ENCODE data around the gene PNN.

The PNN gene

GRCh38 chr14:39168591-39168990 lies 6.5 kb upstream of the PNN start:
- Histone ChIP-seq H3K4me2 (ENCODE audit: low read length) (peak overlapping the region; percentile 42), H2BK120ac (ENCODE audit: insufficient read depth, low read length, poor library complexity) (no peak overlapping the region), H3K36me3 (ENCODE audit: control insufficient read depth in 1 of 2, insufficient read depth in 2 of 2, low read length in 2 of 2) (peaks cover 0 to 6% of the 10 kb centered on the region in 2 experiments), H2BK5ac (ENCODE audit: low read depth, low read length, poor library complexity) (no peak overlapping the region), H3K4me3 (ENCODE audit: low read depth, low read length) (no peak overlapping the region), H4K8ac (ENCODE audit: low read depth, low read length) (no peak overlapping the region), H3K4ac (ENCODE audit: low read depth, low read length) (peak overlapping the region; percentile 33), H3K23ac (ENCODE audit: low read length) (no peak overlapping the region), H4K12ac (ENCODE audit: low read depth, low read length) (no peak overlapping the region), H3K9me3 (ENCODE audit: insufficient read depth, low read depth, low read length) (no peaks in the 10 kb centered on the region), H3K9ac (ENCODE audit: low read length) (no peak overlapping the region), H3K4me1 (ENCODE audit: control insufficient read depth in 1 of 2, insufficient read depth in 2 of 2, low read length in 2 of 2) (no peaks in the 10 kb centered on the region), H3K18ac (ENCODE audit: low read length) (no peak overlapping the region), H2BK12ac (ENCODE audit: low read length) (no peak overlapping the region), H3K79me2 (ENCODE audit: control insufficient read depth, insufficient read depth, low read length, poor library complexity) (peaks cover 6% of the 10 kb centered on the region), H3K79me1 (ENCODE audit: low read length) (peaks cover 9% of the 10 kb centered on the region), H2AK5ac (ENCODE audit: low read length) (no peak overlapping the region), H3K14ac (ENCODE audit: low read length) (no peak overlapping the region), H3K27me3 (ENCODE audit: insufficient read depth, low read length) (no peaks in the 10 kb centered on the region), H2AFZ (ENCODE audit: insufficient read depth, low read length, poor library complexity) (no peak overlapping the region), H4K91ac (ENCODE audit: low read depth, low read length) (no peak overlapping the region), H3K27ac (ENCODE audit: low read depth, low read length) (no peak overlapping the region)
- no peak for DNase-seq
- WGBS (ENCODE audit: extremely low coverage, insufficient coverage, insufficient read length), result 100% methylated on average over 2 of the region's 4 CpGs

- Histone ChIP-seq H3K18ac (ENCODE audit: low read length) (peak overlapping the region; percentile 56), H2AFZ (ENCODE audit: insufficient read depth, low read length, poor library complexity) (peak overlapping the region; percentile 72), H2AK5ac (ENCODE audit: low read length) (no peak overlapping the region), H3K79me1 (ENCODE audit: low read length) (peaks cover 12% of the 10 kb centered on the region), H3K23ac (ENCODE audit: low read length) (no peak overlapping the region), H3K4me2 (ENCODE audit: low read length) (peak overlapping the region; percentile 96), H3K4me1 (ENCODE audit: control insufficient read depth in 1 of 2, insufficient read depth in 2 of 2, low read length in 2 of 2) (no peaks in the 10 kb centered on the region), H4K91ac (ENCODE audit: low read depth, low read length) (no peak overlapping the region), H3K79me2 (ENCODE audit: control insufficient read depth, insufficient read depth, low read length, poor library complexity) (peaks cover 6% of the 10 kb centered on the region), H3K27me3 (ENCODE audit: insufficient read depth, low read length) (no peaks in the 10 kb centered on the region), H3K4ac (ENCODE audit: low read depth, low read length) (no peak overlapping the region), H3K9ac (ENCODE audit: low read length) (peak overlapping the region; percentile 90), H3K4me3 (ENCODE audit: low read depth, low read length) (peak overlapping the region; percentile 82), H4K12ac (ENCODE audit: low read depth, low read length) (peak overlapping the region; percentile 71), H3K14ac (ENCODE audit: low read length) (peak overlapping the region; percentile 63), H2BK5ac (ENCODE audit: low read depth, low read length, poor library complexity) (no peak overlapping the region), H4K8ac (ENCODE audit: low read depth, low read length) (peak overlapping the region; percentile 85), H3K9me3 (ENCODE audit: insufficient read depth, low read depth, low read length) (no peaks in the 10 kb centered on the region), H3K36me3 (ENCODE audit: control insufficient read depth in 1 of 2, insufficient read depth in 2 of 2, low read length in 2 of 2) (peaks cover 0 to 1% of the 10 kb centered on the region in 2 experiments), H2BK12ac (ENCODE audit: low read length) (no peak overlapping the region), H3K27ac (ENCODE audit: low read depth, low read length) (peak overlapping the region; percentile 86), H2BK120ac (ENCODE audit: insufficient read depth, low read length, poor library complexity) (no peak overlapping the region)
- WGBS (ENCODE audit: extremely low coverage, insufficient coverage, insufficient read length), result no CpG with 5 or more reads among the region's 7 CpGs
- peak in 1 of 2 donors; percentile 4 for DNase-seq
These were observed 5.5 kb upstream of the PNN start for GRCh38 chr14:39169541-39169900.

- Histone ChIP-seq H2BK5ac (ENCODE audit: low read depth, low read length, poor library complexity) (no peak overlapping the region), H3K79me1 (ENCODE audit: low read length) (peaks cover 20% of the 10 kb centered on the region), H2AK5ac (ENCODE audit: low read length) (no peak overlapping the region), H4K91ac (ENCODE audit: low read depth, low read length) (no peak overlapping the region), H3K79me2 (ENCODE audit: control insufficient read depth, insufficient read depth, low read length, poor library complexity) (peaks cover 14% of the 10 kb centered on the region), H3K18ac (ENCODE audit: low read length) (no peak overlapping the region), H3K14ac (ENCODE audit: low read length) (no peak overlapping the region), H2AFZ (ENCODE audit: insufficient read depth, low read length, poor library complexity) (no peak overlapping the region), H3K27ac (ENCODE audit: low read depth, low read length) (no peak overlapping the region), H3K27me3 (ENCODE audit: insufficient read depth, low read length) (no peaks in the 10 kb centered on the region), H3K9me3 (ENCODE audit: insufficient read depth, low read depth, low read length) (peaks cover 2% of the 10 kb centered on the region), H3K4me1 (ENCODE audit: control insufficient read depth in 1 of 2, insufficient read depth in 2 of 2, low read length in 2 of 2) (peaks cover 0 to 2% of the 10 kb centered on the region in 2 experiments), H3K9ac (ENCODE audit: low read length) (no peak overlapping the region), H3K4me3 (ENCODE audit: low read depth, low read length) (no peak overlapping the region), H3K23ac (ENCODE audit: low read length) (no peak overlapping the region), H3K4me2 (ENCODE audit: low read length) (no peak overlapping the region), H4K12ac (ENCODE audit: low read depth, low read length) (no peak overlapping the region), H2BK12ac (ENCODE audit: low read length) (no peak overlapping the region), H3K4ac (ENCODE audit: low read depth, low read length) (no peak overlapping the region), H2BK120ac (ENCODE audit: insufficient read depth, low read length, poor library complexity) (no peak overlapping the region), H3K36me3 (ENCODE audit: control insufficient read depth in 1 of 2, insufficient read depth in 2 of 2, low read length in 2 of 2) (peaks cover 8 to 10% of the 10 kb centered on the region in 2 experiments), H4K8ac (ENCODE audit: low read depth, low read length) (no peak overlapping the region)
- WGBS (ENCODE audit: extremely low coverage, insufficient coverage, insufficient read length), result no CpG with 5 or more reads among the region's 3 CpGs
- no peak for DNase-seq
These were observed 1.9 kb upstream of the PNN start for GRCh38 chr14:39173198-39173597.

GRCh38 chr14:39175445-39176262 lies 600 bp downstream of the PNN start:
- Histone ChIP-seq H2AFZ (ENCODE audit: insufficient read depth, low read length, poor library complexity) (peak overlapping the region; percentile 43), H2BK120ac (ENCODE audit: insufficient read depth, low read length, poor library complexity) (peak overlapping the region; percentile 88), H3K23ac (ENCODE audit: low read length) (no peak overlapping the region), H3K14ac (ENCODE audit: low read length) (peak overlapping the region; percentile 98), H3K18ac (ENCODE audit: low read length) (peak overlapping the region; percentile 93), H3K79me1 (ENCODE audit: low read length) (peaks cover 11% of the 10 kb centered on the region), H4K12ac (ENCODE audit: low read depth, low read length) (peak overlapping the region; percentile 95), H3K36me3 (ENCODE audit: control insufficient read depth in 1 of 2, insufficient read depth in 2 of 2, low read length in 2 of 2) (peaks cover 18 to 25% of the 10 kb centered on the region in 2 experiments), H2BK12ac (ENCODE audit: low read length) (no peak overlapping the region), H4K8ac (ENCODE audit: low read depth, low read length) (peak overlapping the region; percentile 96), H3K4me3 (ENCODE audit: low read depth, low read length) (peak overlapping the region; percentile 99), H3K4me2 (ENCODE audit: low read length) (peak overlapping the region; percentile 96), H4K91ac (ENCODE audit: low read depth, low read length) (peak overlapping the region; percentile 84), H3K9ac (ENCODE audit: low read length) (peak overlapping the region; percentile 99), H3K9me3 (ENCODE audit: insufficient read depth, low read depth, low read length) (peaks cover 2% of the 10 kb centered on the region), H3K4ac (ENCODE audit: low read depth, low read length) (peak overlapping the region; percentile 95), H3K79me2 (ENCODE audit: control insufficient read depth, insufficient read depth, low read length, poor library complexity) (peaks cover 8% of the 10 kb centered on the region), H2BK5ac (ENCODE audit: low read depth, low read length, poor library complexity) (peak overlapping the region; percentile 74), H3K27ac (ENCODE audit: low read depth, low read length) (peak overlapping the region; percentile 84), H3K4me1 (ENCODE audit: control insufficient read depth in 1 of 2, insufficient read depth in 2 of 2, low read length in 2 of 2) (peaks cover 0 to 2% of the 10 kb centered on the region in 2 experiments), H3K27me3 (ENCODE audit: insufficient read depth, low read length) (no peaks in the 10 kb centered on the region), H2AK5ac (ENCODE audit: low read length) (peak overlapping the region; percentile 97)
- DNase-seq, result peak; percentile 13 to 40
- WGBS (ENCODE audit: extremely low coverage, insufficient coverage, insufficient read length), result no CpG with 5 or more reads among the region's 36 CpGs

All from trophoblast cell (in vitro differentiated cells and primary cell).